A673 (cell line): ENCODE data around the gene LBH.

Source experiments
- CTCF ChIP-seq: fragments of 300-800, 200-600 bp; sonication (generic); conservative IDR thresholded peaks from 2 replicates; pipeline ENCODE4 v1.5.1; 2017; ENCODE audit warnings: low read depth, mild to moderate bottlenecking, antibody characterized with exemption, low read length, moderate library complexity, mixed read lengths
- EZH2 ChIP-seq: fragments of 200-600 bp; sonication (generic); IDR thresholded peaks from 2 replicates; pipeline ENCODE4 v1.6.1; 2017; ENCODE audit warnings: borderline replicate concordance, low read depth, mild to moderate bottlenecking, mixed read lengths, antibody characterized with exemption, low read length; ENCODE audit not compliant: poor library complexity, severe bottlenecking

- TF ChIP-seq CTCF: no peak
- TF ChIP-seq EZH2: no peak
Observed at GRCh38 chr2:30184035-30184434, 47.3 kb upstream of the LBH start.
